Activated naive CD8-positive, alpha-beta T cell treated with anti-CD3 and anti-CD28 coated beads, Interleukin-2, amount 50 U/mL, for 16 hours (primary cell): ENCODE data around the gene SULT1C2.
"Not testable (repeated sequence)": the region's sequence is repeated elsewhere in the genome, so short reads cannot be mapped to it uniquely, and the experiment has no call there.

Source experiments
- DNase-seq: peaks from one replicate; pipeline ENCODE4 v3.0.0-alpha.2; 2020; ENCODE audit warnings: low read depth, low spot score

The SULT1C2 gene

GRCh38 chr2:108351889-108352288 lies 63.2 kb downstream of the SULT1C2 start:
- no peak for DNase-seq

DNA sequence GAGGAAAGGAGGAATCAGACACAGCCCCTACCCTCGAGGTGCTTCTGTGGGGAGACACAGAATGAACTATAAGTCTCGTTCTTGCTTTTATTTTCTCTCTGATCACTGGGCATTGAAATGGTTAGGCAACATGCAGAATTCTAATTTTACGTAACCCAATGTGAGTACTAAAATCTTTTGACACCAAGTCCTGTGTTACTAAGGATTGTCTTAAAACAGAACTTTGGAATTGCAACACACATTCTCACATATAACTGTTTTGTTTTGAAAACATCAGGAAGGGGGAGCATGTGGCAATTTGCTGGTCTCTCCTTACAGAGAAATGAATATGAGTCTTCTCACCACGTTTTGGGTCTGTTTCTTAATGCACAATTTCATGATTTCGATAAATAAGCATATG lies 65.4 kb downstream of the SULT1C2 start:
- DNase-seq, result no peak

DNA sequence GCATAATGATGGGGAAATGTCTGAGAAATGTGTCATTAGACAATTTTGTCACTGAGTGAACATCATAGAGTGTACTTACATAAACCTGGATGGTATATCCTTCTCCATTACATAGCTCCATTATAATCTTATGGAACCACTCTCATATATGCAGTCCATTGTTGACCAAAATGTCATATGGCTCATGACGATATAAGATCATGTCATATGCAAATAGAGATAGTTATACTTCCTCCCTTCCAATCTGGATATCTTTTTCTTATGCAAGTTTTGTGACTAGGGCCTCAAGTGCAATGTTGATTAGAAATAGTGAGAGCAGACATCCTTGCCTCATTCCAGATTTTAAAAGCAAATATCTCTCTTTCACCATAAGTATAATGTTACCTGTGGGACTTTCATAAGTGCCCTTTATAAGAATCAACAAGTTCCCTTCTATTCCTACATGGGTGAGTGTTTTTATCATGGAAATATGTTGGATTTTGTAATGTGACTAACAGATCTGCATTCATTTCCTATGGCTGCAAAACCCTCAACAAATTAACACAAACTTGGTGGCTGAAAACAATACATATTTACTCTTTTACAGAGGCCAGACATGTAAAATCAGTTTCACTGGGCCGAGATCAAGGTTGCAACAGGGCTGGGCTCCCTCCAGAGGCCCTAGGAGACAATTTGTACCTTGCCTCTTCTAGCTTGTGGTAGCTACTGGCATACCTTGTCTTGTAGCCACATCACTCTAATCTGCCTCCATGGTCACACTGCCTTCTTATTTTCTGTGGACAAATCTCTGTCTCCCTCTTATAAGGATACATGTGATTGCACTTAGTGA lies 67.4 kb downstream of the SULT1C2 start:
- no peak for DNase-seq

GRCh38 chr2:108359336-108359735 lies 70.6 kb downstream of the SULT1C2 start:
- DNase-seq, result not testable (repeated sequence)
